Stimulated activated CD8-positive, alpha-beta memory T cell treated with anti-CD3 and anti-CD28 coated beads, Interleukin-4, amount 100 ng/mL, for 24 hours (primary cell): ENCODE results near the gene CTDSPL.
"Not testable (repeated sequence)": the region's sequence is repeated elsewhere in the genome, so short reads cannot be mapped to it uniquely, and the experiment has no call there.

ENCODE experiments used
- DNase-seq: peaks from one replicate; pipeline ENCODE4 v3.0.0-alpha.2; 2020; ENCODE audit warnings: low read depth

Gene CTDSPL, protein sequence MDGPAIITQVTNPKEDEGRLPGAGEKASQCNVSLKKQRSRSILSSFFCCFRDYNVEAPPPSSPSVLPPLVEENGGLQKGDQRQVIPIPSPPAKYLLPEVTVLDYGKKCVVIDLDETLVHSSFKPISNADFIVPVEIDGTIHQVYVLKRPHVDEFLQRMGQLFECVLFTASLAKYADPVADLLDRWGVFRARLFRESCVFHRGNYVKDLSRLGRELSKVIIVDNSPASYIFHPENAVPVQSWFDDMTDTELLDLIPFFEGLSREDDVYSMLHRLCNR

DNA sequence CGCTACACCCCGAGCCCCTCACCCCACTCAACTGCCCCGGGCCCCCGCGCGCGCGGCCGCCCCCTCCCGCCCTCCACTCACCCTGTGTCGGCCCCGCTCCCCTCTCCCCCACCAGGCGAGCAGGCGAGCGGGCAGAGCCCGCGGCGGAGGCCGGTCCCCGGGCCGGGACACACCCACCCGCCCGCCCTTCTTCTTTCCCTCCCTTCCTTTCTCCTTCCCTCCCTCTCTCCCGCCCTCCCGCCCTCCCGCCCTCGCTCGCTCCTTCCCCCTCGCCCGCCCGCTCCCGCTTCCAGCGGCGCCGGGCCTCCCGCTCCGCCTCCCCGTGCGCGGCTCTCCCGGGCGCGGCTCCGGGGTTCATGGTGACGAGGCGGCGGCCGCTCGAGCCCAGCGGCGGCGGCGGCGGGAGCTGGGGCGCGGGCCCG lies at the start of gene CTDSPL:
Gene CTDSPL, plus strand, starts transcription at position 261 of the 422 bp plus-strand sequence. CDS start 320 bp downstream, outside the sequence.
- DNase-seq = no peak

- no peak for DNase-seq
These were observed 49.2 kb upstream of the CTDSPL start for GRCh38 chr3:37812499-37812896.

DNA sequence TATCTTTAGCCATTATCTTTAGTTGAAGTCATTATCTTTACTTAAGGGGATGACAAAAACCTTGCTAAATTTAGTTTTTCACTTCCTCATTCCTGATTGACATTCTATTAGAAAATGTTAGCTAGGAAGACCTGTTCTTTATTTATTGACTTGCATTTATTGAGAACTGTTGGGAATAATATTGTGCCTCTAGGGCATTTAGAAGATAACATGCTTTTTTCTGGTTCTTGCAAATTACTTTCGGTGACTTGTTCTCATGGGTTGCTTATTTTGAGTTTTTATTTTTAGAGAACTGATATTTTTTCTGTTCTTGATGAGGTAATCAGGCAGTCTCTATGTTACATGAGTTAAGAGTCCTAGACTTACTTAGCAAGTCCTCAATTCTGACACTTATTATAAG lies 48.3 kb upstream of the CTDSPL start:
- no peak for DNase-seq

- no peak for DNase-seq
These were observed 47.1 kb upstream of the CTDSPL start for GRCh38 chr3:37814547-37814946.

DNA sequence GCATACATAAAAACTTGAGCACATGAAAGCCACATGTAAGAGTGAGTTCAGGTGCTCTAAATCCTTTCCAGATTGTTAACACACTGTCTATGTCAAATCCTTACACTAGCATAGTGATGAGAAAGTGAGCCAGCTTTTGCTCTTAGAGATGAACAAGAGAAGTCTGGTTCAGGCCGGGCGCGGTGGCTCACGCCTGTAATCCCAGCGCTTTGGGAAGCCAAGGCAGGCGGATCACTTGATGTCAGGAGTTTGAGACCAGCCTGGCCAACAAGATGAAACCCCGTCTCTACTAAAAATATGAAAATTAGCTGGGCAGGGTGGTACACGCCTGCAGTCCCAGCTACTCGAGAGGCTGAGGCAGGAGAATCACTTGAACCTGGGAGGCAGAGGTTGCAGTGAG lies 46.5 kb upstream of the CTDSPL start:
- DNase-seq = not testable (repeated sequence)

DNA sequence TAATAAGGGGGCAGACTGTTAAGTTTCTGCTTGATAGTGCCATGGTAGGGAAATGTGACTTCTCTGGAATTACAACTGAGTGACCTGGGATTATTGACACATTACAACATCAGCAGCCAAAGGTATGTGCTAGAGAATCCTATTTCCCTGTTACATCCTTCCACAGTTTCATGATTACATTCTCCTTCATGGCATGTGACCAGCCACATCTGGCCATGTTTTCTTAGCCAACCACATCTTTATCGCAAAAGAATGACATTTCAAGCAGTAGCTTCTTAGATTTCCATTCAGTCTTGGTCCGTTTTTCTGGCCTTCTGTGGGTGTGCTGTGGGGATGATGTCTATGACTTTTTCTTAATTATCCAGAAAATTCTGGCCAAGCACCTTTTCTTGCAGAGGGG lies 45.4 kb upstream of the CTDSPL start:
- DNase-seq = no peak

DNA sequence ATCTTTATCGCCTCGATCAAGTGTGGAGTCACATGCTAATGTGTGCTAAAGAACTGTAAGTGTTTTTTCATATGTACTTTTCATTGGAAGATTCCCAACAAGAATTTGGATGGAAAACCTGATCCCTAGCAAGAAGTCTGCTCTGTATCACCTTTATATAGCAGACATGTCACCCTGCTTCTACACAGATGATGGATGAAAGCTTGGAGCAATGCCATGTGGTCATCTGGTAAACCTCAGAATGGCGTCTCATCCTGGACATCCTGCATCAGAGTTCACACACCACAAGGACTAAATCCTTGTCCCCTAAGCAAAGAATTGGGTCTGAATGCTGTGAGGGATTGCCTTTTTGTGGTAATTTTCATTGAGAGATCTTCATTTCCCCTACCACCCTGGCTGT lies 42.1 kb upstream of the CTDSPL start:
- no peak for DNase-seq

GRCh38 chr3:37820286-37820685 lies 41.4 kb upstream of the CTDSPL start:
- DNase-seq = no peak

DNA sequence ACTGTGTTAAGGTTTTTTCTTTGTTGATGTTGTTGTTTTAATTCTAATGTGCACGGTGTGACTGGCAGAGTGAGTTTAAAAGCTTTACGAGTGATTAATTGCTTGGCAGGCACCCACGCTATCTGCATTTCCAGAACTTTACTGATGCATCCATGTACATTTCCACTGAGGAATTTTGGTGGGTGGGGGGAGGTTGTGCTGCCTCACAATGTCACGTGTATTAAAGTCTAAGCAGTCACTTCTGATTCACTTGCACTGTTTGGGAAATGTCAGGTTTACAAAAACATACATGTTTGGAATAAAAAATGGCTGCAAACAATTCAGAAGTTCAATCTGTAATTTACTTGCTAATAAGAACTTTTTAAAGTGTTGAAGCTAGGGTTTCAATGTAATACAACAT lies 38.5 kb upstream of the CTDSPL start:
- no peak for DNase-seq

GRCh38 chr3:37824090-37824953 lies 37.4 kb upstream of the CTDSPL start:
- DNase-seq = no peak

DNA sequence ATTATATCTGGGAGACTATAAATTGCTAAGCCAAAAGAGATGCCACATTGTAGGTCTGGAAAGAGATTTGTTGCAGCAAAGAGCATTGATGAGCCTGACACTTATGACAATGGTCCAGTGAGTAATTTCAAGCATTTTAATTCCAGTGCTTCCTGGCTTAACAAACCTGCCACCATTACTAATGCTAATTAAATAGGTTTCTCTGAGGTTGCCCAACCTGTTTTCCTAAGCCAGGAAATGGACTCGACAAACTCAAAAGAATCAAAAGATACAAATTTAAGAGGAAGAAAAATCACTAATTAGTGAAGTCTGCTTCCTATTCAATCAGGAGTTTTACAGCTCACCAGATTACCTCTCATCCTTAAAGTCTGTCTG lies 36.7 kb upstream of the CTDSPL start:
- no peak for DNase-seq

GRCh38 chr3:37825744-37826400 lies 35.8 kb upstream of the CTDSPL start:
- no peak for DNase-seq

DNA sequence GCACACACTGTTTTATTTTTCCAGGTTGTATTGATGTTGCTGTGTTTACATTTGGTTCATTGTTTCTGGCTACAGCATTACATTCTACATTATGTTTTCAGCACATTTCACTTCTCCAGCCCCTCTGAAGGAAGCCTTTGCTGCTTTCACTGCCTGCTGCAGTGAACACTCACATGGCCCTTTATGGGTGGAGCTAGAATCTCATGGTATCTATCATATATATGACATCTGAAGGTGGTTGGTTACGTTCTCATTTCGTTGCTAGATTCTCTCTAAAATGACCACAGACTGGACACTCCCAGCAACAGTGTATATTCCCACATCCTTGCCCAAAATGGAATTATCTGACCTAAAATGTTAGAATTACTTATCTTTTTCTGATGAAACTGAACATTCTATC lies 35.2 kb upstream of the CTDSPL start:
- no peak for DNase-seq

DNA sequence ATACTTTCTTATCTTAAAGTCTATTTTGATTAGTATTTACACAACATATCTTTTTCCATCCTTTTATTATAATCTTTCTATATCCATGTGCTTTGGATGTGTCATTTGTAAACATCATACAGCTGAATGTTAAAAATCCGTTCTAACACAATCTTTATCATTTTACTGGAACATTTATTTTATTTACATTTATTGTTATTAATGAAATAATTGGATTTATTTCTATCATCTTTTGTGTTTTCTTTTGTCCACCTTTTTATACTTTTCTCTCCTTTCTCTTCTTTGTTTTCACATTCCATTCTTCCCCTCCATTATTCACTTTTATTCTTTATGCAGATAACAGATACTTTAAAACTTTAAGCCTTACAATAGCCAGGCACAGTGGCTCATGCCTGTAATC lies 34.7 kb upstream of the CTDSPL start:
- DNase-seq = no peak

- DNase-seq = no peak
These were observed 29.2 kb upstream of the CTDSPL start for GRCh38 chr3:37832480-37832879.

- DNase-seq = no peak
These were observed 28.1 kb upstream of the CTDSPL start for GRCh38 chr3:37833302-37834186.

DNA sequence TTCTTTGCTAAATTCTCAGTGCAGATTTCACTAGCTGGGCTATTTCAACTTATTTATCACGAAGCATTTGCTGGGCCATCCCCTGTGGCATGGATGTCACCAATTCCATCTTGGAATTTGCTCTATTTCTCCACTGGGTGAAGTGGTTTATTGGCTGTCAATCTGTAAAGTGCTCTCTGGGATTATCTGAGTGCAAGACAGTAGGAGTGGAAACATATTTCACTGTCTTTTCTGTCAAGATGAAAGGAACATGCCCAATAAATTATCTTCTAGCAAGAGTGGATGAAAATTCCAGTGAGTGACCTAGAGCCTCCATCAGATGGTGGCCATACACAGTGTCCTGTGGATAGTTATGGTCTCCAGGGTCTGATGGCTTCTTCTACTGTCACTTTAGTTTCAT lies 25.1 kb upstream of the CTDSPL start:
- no peak for DNase-seq

DNA sequence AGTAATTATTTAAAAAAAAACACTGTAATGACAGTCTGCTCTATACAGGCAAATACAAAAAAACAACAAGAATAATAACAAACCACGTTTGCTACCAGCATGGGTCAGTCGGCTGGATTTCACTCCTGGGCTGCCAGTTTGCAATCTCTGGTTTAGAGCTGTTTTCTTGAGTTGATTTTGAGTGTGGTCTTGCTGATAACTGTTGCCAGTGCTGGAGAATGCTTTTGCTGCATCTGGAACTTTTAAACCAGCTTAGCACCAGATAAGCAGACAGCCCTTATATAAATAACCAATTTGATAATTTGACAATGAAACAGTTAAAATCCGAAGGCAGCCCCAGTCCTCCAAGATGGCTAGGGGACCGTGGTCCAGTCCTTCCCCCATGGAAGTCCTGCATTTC lies 14.0 kb upstream of the CTDSPL start:
- no peak for DNase-seq

- DNase-seq = no peak
These were observed 12.3 kb upstream of the CTDSPL start for GRCh38 chr3:37849146-37849923.

GRCh38 chr3:37852097-37852496 lies 9.6 kb upstream of the CTDSPL start:
- no peak for DNase-seq

- no peak for DNase-seq
These were observed 8.9 kb upstream of the CTDSPL start for GRCh38 chr3:37852771-37853170.
